GM18909 (cell line): ENCODE measurements around the gene TALDO1.

Source experiments
- ATAC-seq: cut with Tn5 transposase; IDR thresholded peaks from one replicate; pipeline ENCODE4 v1.9.1; 2021; ENCODE audit warnings: mild to moderate bottlenecking; ENCODE audit not compliant: unreplicated experiment, poor library complexity

TALDO1 gene

DNA sequence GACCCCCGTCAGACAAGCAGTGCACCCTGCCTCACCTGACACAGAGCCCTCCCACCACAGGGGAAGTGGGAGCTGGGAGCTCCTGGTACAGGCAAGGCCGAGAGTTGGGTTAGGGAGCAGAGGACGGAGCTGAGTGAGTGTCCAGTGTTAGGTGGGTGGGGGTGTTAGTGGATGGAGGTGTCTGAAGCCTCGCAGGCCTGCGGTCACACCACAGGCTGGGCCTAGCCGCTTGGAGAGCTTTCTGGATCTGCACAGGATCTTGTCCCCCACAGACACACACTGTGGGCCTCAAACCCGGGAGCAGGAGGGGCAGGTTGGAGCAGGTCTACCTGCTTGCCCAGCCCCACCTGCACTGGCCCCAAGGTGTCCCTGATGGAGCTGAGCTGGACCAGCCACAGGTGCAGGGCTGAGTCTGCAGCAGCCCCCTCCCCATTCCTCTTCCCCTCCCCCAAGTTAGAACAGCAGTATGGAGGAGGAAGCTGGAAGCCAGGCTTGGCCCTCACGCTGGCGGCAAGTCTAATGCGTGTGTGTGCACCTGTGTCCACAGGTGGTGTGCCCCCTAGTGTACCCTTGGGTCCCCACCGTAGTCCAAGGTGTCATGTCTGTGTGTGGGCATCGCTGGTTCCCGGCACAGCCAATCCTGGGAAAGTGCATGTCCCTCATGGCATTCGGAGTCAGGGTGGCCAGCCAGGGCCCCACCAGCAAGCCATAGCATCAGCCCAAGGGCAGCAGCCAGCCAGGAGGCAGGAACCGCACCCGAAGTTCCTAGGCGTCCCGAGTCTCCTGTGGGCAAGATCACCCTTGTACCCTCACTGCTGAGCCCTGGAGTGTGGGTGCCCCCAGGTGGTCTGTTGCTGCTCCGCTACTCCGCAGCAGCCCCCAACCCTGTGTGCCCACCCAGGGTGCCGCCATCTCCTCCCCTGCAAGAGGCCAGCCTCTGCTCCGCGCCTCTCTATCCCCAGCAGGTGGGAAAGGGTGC, 32.0 kb downstream of the TALDO1 start:
- ATAC-seq: no peak

DNA sequence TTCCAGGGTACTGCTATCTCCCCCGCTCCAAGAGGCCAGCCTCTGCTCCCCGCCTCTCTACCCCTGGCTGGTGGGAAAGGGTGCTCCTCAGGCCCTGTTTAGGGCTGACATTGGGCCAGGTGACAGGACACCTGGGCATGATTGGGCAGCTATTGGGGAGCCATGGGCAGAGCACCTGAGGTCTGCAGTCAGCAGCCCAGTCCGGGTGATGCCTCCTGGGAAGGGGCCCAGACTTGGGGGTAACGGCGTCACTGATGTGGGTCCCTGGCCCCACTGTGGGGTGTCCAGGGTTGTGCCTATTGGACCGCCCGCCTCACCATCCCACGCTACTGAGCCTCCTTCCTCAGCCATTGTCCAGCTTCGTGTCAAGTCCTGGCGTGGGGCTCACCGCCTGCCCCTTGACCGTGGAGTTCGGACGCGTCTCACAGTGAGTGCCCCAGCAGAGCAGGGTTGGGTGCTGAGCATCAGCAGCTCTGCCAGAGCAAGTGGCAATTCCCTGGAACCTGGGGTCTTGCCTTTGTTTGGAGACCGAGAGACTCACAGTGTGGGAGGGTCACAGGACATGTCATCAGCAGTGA, 32.8 kb downstream of the TALDO1 start:
- no peak for ATAC-seq

- ATAC-seq: no peak
Observed at GRCh38 chr11:782264-783174, 35.3 kb downstream of the TALDO1 start.

DNA sequence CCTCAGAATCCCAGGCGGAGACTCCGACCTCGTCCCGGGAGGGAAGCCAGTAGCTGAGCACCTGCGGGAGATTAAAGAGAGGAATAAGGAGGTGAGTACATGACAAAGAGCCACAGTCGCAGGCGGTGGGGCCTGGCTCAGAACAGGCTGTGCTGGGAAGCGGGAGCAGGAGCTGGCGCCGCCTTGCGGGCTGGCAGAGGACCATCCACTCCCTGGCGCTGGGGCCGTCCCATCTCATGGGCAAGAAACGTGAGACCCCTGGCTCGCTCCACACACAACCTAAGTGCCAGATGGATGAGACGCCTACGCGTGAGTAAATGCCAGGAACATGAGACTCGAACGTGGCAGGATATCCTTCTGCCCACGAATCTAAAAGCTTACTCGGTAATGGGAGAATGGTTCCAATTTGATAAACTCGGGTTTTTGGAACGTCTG, 36.3 kb downstream of the TALDO1 start:
- ATAC-seq: no peak

- ATAC-seq: no peak
Observed at GRCh38 chr11:786235-787083, 39.2 kb downstream of the TALDO1 start.

DNA sequence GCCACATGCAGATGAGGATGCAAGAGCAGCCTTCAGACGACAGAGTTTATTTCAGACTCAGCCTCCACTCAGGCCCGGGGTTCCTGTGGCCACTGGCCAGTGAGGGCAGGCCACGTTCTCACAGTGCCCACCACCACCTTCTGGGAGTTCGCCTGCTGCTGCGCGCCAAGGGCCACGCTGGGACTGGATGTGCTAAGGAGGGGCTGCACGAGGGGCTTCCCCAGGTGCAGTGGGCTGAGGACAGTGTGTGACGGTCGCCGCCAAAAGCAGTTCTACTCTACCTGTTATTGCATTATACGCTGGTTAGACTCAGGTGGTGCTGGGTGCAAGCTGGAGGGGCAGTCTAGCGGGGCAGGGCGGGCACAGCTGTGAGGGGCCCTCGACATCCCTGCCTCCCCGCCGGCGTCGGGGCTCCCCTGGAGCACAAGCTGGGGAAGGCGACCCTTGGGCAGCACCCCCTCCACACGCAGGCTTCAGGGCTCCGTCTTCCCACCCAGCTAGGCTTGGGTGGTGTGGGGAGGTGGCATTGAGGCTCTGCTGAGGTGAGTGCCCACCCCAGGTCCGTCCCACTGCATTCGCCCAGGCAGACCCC, 39.9 kb downstream of the TALDO1 start:
- ATAC-seq: no peak

DNA sequence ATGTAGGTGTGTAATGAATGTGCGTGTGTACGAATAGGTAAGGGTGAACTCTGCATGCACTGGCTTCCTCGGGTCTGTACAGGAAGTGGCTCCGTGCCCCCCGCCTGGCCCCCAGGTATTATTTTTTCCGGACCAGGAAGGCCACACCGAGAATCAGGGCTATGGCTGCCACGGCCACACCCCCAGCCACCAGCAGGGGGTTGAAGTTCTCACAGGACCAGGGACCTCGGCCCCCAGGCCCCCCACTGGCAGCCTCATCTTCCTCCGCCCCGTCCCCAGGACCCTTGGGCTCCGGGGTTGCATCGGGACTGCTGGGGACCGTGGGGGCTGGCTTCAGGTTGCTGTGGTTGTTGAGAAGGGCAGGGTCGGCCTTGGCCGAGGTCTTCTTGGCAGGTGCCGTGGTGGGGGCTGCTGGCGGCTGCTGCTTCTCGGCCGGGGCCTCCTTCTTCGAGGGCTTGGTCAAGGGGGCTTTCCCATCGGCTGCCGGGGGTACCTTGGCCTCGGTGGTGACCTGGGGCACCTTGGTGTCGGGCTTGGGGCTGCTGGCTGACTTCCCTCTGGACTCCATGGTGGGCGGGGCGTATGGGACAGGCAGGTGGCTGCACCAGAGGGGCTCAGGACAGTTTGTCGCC, 40.9 kb downstream of the TALDO1 start:
- no peak for ATAC-seq

GRCh38 chr11:788953-789940, 42.0 kb downstream of the TALDO1 start:
- no peak for ATAC-seq

- ATAC-seq: no peak
Observed at GRCh38 chr11:789943-790342, 42.7 kb downstream of the TALDO1 start, which contains the start of gene CEND1. Gene CEND1 (minus strand): TSS chr11:790090. CDS start chr11:788576, 1,514 bp downstream.

DNA sequence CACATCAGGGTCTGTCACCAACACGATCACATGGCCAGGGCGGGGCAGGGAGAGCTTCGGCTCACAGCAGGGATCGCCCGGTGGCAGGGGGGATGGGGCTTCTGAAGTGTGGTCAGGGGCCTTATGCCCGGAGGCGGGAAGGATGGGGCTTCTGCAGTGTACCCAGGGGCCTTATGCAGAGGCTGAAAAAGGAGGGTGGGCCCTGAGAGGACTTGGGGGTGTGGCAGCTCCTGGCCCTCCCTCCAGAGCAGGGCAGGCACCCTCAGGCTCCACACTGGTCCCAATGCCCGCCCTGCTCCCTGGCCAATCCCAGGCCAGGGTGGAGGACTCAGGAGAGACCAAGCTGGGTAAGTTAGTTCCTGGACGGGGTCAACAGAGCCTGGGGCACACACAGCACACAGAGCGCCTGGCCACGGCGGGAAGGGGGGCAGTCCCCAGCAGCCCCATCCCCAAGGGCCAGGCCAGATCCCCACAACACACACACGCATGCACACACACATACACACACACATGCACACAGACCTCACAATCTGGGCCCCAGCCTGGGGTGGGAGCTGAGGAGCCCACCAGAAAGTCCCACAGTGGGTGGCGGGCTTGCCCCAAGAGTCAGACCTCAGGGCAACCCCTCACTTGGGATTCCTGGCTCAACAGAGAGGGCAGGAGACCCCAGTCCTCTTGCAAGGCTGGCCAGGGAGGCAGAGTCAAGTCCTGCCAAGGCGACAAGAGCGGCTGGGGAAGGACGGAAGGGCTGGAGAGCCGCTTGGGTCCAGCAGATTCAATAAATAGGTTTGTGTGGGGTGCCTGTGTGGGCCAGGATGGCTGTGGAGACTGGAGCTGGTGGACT, 43.7 kb downstream of the TALDO1 start:
- ATAC-seq: no peak

DNA sequence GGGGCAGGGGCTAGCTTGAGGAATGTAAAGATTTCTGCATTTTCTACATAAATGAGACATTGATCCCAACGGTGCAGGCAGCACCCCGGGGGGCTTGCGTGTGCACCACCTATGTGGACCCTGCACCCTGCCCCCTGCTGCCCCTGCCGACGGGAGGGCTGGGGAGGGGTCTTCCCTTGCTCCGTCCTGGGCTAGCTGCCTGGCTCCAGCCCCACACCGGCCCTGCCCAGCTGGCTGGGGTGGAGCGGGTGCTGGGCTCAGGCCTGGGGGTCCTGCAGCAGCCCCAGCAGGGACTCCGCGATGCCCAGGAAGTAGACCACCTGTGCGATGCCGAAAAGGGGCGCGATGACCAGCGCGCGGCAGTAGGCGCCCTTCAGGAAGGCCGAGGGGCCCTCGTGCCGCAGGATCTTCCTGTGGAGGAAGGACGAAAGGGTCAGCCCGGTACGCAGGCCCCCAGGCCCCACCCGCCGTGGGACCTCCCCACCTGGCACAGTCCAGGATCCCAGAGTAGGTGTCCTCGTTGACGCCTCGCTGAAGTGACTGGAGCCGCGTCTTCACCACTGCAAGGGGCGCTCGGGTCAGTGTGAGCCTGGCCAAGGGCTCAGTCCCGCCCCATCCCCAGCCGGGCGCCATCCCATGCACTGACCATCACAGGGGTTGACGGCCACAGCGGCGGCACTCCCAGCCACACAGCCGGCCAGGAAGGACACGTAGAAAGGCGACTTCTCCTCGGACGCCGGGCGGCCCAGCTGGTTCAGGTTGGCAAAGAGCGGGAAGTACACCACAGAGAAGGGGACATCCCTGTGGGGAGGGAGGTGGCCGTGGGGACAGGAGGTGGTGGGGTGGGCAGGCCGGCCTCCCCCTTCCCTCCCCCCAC, 44.6 kb downstream of the TALDO1 start:
- ATAC-seq: no peak

GRCh38 chr11:792535-792821, 45.2 kb downstream of the TALDO1 start:
- no peak for ATAC-seq

DNA sequence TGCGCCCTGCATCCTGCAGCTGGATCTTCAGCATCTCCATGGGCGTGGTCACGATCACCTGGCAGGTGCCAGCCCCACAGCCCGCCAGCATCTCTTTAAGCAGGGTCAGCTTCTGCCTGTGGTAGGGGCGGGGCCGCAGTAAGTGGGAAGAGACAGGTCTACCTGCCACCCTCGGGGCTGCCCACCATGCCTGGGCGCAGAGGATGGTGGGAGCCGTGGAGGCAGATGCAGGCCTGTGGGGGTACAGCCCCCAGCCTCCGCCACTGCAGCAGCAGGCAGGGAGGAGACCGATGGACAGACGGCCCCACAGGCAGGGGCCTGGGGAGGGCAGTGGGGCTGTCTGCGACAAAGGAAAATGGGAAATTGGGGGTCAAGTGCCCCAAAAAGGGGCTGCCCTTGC, 45.6 kb downstream of the TALDO1 start:
- ATAC-seq: no peak

DNA sequence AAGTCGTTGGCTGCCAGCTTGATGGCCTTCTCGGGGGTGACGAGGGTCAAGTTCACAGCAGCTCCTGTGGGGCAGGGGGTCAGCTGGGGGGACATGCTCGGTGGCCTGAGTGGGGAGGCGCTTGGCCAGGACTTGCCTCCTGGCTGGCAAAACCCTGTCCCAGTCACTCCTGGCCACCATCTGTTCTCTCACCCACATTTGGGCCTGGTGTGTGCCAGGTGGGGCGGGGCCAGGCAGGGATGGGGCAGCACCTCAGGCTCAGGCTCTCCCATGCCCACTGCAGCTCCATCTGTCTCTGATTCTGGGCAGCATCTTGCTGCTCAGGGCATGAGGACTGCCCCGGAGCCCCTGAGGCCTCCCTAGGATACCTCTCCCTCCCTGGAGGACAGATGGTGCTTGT, 46.3 kb downstream of the TALDO1 start:
- ATAC-seq: no peak

- ATAC-seq: no peak
Observed at GRCh38 chr11:794013-794765, 46.9 kb downstream of the TALDO1 start.
